Measurements from ENCODE around the gene MRPL37.

The MRPL37 gene

DNA sequence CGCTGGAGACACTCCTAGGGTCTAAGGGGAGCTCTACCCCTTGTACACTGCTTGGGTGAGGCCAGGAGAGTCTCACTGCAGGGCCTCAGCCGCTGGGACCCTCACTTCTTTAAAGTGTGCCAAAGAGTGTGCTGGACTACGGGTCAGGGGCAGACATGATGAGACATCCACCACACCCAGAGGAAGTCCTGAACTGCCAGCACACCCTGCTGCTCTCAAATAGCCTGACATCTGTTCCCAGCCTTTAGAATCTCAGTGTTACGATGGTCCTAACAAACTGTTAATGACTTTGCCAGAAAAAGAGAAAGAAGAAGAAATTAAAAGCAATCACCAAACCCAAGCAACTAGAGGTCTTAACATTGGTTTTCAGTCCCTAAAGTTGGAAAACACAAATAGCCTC is 49.0 kb downstream of the MRPL37 start:
- H3F3A ChIP-seq (ENCODE audit: low read depth), result no peaks in the 10 kb centered on the region
- no peak overlapping the region for H3K4me2 ChIP-seq (ENCODE audit: low read depth, low read length, poor library complexity, severe bottlenecking)
- no peaks in the 10 kb centered on the region for H4K20me1 ChIP-seq (ENCODE audit: insufficient read depth, low read length, poor library complexity, severe bottlenecking)
- H3K4me3 ChIP-seq (ENCODE audit: low read length, poor library complexity, severe bottlenecking), result no peak overlapping the region
- no peak overlapping the region for H2AFZ ChIP-seq (ENCODE audit: low read length)
- TF ChIP-seq EZH2phosphoT487 (IDR thresholded peaks at IDR 0.05; ENCODE audit: borderline replicate concordance), result no peak
- TF ChIP-seq, protein P1, sequence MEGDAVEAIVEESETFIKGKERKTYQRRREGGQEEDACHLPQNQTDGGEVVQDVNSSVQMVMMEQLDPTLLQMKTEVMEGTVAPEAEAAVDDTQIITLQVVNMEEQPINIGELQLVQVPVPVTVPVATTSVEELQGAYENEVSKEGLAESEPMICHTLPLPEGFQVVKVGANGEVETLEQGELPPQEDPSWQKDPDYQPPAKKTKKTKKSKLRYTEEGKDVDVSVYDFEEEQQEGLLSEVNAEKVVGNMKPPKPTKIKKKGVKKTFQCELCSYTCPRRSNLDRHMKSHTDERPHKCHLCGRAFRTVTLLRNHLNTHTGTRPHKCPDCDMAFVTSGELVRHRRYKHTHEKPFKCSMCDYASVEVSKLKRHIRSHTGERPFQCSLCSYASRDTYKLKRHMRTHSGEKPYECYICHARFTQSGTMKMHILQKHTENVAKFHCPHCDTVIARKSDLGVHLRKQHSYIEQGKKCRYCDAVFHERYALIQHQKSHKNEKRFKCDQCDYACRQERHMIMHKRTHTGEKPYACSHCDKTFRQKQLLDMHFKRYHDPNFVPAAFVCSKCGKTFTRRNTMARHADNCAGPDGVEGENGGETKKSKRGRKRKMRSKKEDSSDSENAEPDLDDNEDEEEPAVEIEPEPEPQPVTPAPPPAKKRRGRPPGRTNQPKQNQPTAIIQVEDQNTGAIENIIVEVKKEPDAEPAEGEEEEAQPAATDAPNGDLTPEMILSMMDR (conservative IDR thresholded peaks at IDR 0.05; ENCODE audit: low read length), result no peak
- H3K27me3 ChIP-seq (ENCODE audit: insufficient read depth, low read length, poor library complexity, severe bottlenecking), result no peaks in the 10 kb centered on the region
- H3K9ac ChIP-seq (ENCODE audit: low read depth, low read length, poor library complexity, severe bottlenecking), result no peak overlapping the region
- peaks cover 67% of the 10 kb centered on the region; the same call in 1 of the 2 replicates for H3K36me3 ChIP-seq (ENCODE audit: insufficient read depth, low read length)
- no peaks in the 10 kb centered on the region for H3K9me3 ChIP-seq (ENCODE audit: insufficient read depth, low read depth, low read length)
- H3K79me2 ChIP-seq (ENCODE audit: insufficient read depth, low read length), result no peaks in the 10 kb centered on the region
- H3K4me1 ChIP-seq (ENCODE audit: insufficient read depth, low read length, poor library complexity, severe bottlenecking), result no peaks in the 10 kb centered on the region
- H3K9me2 ChIP-seq (replicated peaks; ENCODE audit: low read depth, low read length), result no peaks in the 10 kb centered on the region

DNA sequence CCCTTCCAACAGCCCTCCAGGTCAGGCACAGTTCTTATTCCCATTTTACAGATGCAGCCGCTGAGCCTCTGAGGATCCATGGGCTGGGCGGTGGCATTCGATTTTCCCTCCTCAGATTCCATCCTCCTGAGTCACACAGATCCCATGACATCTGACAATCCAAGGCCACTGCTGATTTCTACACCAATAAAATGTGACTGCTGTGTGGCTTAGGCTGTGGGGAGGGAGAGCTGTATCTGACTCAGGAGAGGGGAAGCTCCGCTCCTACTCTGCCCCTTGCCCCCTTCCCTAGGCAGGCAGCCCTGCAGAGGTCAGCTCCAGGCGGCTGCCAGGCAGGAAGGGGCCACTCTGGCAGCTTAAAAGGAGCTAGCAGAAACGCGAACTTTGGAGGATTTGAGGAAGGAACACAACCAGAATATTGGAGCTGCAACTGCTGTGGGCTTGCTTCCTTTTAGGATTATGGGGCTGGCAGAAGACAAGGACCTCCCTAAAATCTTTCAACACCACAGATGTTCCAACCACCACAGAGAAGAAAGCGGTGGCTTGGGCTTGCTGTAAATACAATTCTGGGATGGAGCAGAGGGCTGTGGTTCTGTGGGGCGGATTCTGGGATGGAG is 50.0 kb downstream of the MRPL37 start:
- Histone ChIP-seq H3K36me3 (ENCODE audit: insufficient read depth, low read length) (peaks cover 74% of the 10 kb centered on the region; the same call in 1 of the 2 replicates), H2AFZ (ENCODE audit: low read length) (no peak overlapping the region), H3K9me3 (ENCODE audit: insufficient read depth, low read depth, low read length) (no peaks in the 10 kb centered on the region), H3K4me1 (ENCODE audit: insufficient read depth, low read length, poor library complexity, severe bottlenecking) (no peaks in the 10 kb centered on the region), H3K9me2 (replicated peaks; ENCODE audit: low read depth, low read length) (no peaks in the 10 kb centered on the region), H4K20me1 (ENCODE audit: insufficient read depth, low read length, poor library complexity, severe bottlenecking) (no peaks in the 10 kb centered on the region), H3K4me2 (ENCODE audit: low read depth, low read length, poor library complexity, severe bottlenecking) (no peak overlapping the region), H3K9ac (ENCODE audit: low read depth, low read length, poor library complexity, severe bottlenecking) (no peak overlapping the region), H3F3A (ENCODE audit: low read depth) (no peaks in the 10 kb centered on the region), H3K4me3 (ENCODE audit: low read length, poor library complexity, severe bottlenecking) (no peak overlapping the region), H3K79me2 (ENCODE audit: insufficient read depth, low read length) (no peaks in the 10 kb centered on the region), H3K27me3 (ENCODE audit: insufficient read depth, low read length, poor library complexity, severe bottlenecking) (no peaks in the 10 kb centered on the region)
- TF ChIP-seq, protein P1 (conservative IDR thresholded peaks at IDR 0.05; ENCODE audit: low read length), result no peak
- no peak for TF ChIP-seq EZH2phosphoT487 (IDR thresholded peaks at IDR 0.05; ENCODE audit: borderline replicate concordance)

DNA sequence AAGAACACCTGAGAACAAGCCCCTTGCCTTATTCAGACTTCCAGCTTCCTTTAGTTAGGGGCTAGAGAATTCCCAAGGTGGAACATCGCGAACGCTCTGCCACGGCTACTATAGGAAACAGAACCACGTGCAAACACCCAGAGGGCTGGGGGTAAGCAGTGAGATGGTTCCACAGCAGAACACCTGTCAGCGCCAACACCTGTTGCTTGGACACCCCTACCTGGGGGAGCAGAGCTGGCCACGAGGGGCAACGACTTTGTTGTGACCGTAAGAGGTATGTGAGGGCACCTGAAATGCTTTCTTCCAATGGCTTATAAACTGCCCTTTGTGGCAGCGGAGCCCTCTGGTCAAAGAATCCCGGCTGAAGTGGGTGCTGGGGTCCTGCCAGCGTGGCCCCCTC is 50.7 kb downstream of the MRPL37 start:
- Histone ChIP-seq H3K36me3 (ENCODE audit: insufficient read depth, low read length) (peaks cover 71% of the 10 kb centered on the region; the same call in 1 of the 2 replicates), H4K20me1 (ENCODE audit: insufficient read depth, low read length, poor library complexity, severe bottlenecking) (no peaks in the 10 kb centered on the region), H3K4me1 (ENCODE audit: insufficient read depth, low read length, poor library complexity, severe bottlenecking) (no peaks in the 10 kb centered on the region), H3K4me2 (ENCODE audit: low read depth, low read length, poor library complexity, severe bottlenecking) (no peak overlapping the region), H2AFZ (ENCODE audit: low read length) (no peak overlapping the region), H3K79me2 (ENCODE audit: insufficient read depth, low read length) (no peaks in the 10 kb centered on the region), H3K4me3 (ENCODE audit: low read length, poor library complexity, severe bottlenecking) (no peak overlapping the region), H3F3A (ENCODE audit: low read depth) (no peaks in the 10 kb centered on the region), H3K27me3 (ENCODE audit: insufficient read depth, low read length, poor library complexity, severe bottlenecking) (no peaks in the 10 kb centered on the region), H3K9me3 (ENCODE audit: insufficient read depth, low read depth, low read length) (no peaks in the 10 kb centered on the region), H3K9ac (ENCODE audit: low read depth, low read length, poor library complexity, severe bottlenecking) (no peak overlapping the region), H3K9me2 (replicated peaks; ENCODE audit: low read depth, low read length) (no peaks in the 10 kb centered on the region)
- no peak for TF ChIP-seq EZH2phosphoT487 (IDR thresholded peaks at IDR 0.05; ENCODE audit: borderline replicate concordance)
- TF ChIP-seq, protein P1 (conservative IDR thresholded peaks at IDR 0.05; ENCODE audit: low read length), result no peak

Measured in Loucy (cell line).